HG02571 (cell line): ENCODE results near the gene ABHD16A.

ENCODE experiments used
- ATAC-seq: cut with Tn5 transposase; IDR thresholded peaks from one replicate; pipeline ENCODE4 v1.9.1; 2021; ENCODE audit warnings: mild to moderate bottlenecking, moderate library complexity; ENCODE audit not compliant: unreplicated experiment

The ABHD16A gene

GRCh38 chr6:31690231-31691077 lies 12.7 kb downstream of the ABHD16A start:
- ATAC-seq, result no peak

- ATAC-seq, result no peak
These were observed 13.6 kb downstream of the ABHD16A start for GRCh38 chr6:31689249-31690110.

GRCh38 chr6:31687860-31688693 lies 15.0 kb downstream of the ABHD16A start:
- no peak for ATAC-seq

GRCh38 chr6:31687321-31687720 lies 15.8 kb downstream of the ABHD16A start:
- no peak for ATAC-seq

GRCh38 chr6:31686483-31686882 lies 16.6 kb downstream of the ABHD16A start:
- ATAC-seq, result no peak

- no peak for ATAC-seq
These were observed 19.5 kb downstream of the ABHD16A start for GRCh38 chr6:31683591-31683990.

- no peak for ATAC-seq
These were observed 21.9 kb downstream of the ABHD16A start for GRCh38 chr6:31681135-31681671.

GRCh38 chr6:31680226-31681134 lies 22.6 kb downstream of the ABHD16A start, which contains the start of gene LY6G5C:
Gene LY6G5C, minus strand, starts transcription at chr6:31681067. Its CDS starts 694 bp downstream, at chr6:31680373.
- no peak for ATAC-seq

GRCh38 chr6:31677955-31678354 lies 25.2 kb downstream of the ABHD16A start:
- no peak for ATAC-seq

GRCh38 chr6:31676904-31677303 lies 26.2 kb downstream of the ABHD16A start:
- no peak for ATAC-seq

GRCh38 chr6:31676322-31676903 lies 26.7 kb downstream of the ABHD16A start:
- no peak for ATAC-seq

GRCh38 chr6:31669676-31670075 lies 33.4 kb downstream of the ABHD16A start, which contains the start of gene LY6G5B:
Gene LY6G5B, plus strand, starts transcription at chr6:31669976. Its CDS starts 975 bp downstream, at chr6:31670951.
- ATAC-seq, result no peak

GRCh38 chr6:31666337-31666965 lies 36.7 kb downstream of the ABHD16A start:
- no peak for ATAC-seq

GRCh38 chr6:31665501-31666336 lies 37.4 kb downstream of the ABHD16A start, which contains the start of gene CSNK2B:
Gene CSNK2B, plus strand, starts transcription at chr6:31666080. Its CDS starts 752 bp downstream, at chr6:31666832.
- ATAC-seq, result peak; percentile 72

GRCh38 chr6:31664790-31665500 lies 38.2 kb downstream of the ABHD16A start, which contains the start of gene GPANK1:
Gene GPANK1, minus strand, starts transcription at chr6:31664997. Its CDS starts 519 bp downstream, at chr6:31664478.
- peak; percentile 29 for ATAC-seq

GRCh38 chr6:31663961-31664789 lies 38.9 kb downstream of the ABHD16A start:
- no peak for ATAC-seq
